Activated CD4-positive, alpha-beta T cell treated with anti-CD3 and anti-CD28 coated beads for 4 hours (primary cell): ENCODE results near the gene AGPAT4.
"Not testable (repeated sequence)": the region's sequence is repeated elsewhere in the genome, so short reads cannot be mapped to it uniquely, and the experiment has no call there.

Experiments used
- DNase-seq, 2 donors: peaks; one replicate each; pipeline ENCODE4 v3.0.0-alpha.2; 2020

The AGPAT4 gene

DNA sequence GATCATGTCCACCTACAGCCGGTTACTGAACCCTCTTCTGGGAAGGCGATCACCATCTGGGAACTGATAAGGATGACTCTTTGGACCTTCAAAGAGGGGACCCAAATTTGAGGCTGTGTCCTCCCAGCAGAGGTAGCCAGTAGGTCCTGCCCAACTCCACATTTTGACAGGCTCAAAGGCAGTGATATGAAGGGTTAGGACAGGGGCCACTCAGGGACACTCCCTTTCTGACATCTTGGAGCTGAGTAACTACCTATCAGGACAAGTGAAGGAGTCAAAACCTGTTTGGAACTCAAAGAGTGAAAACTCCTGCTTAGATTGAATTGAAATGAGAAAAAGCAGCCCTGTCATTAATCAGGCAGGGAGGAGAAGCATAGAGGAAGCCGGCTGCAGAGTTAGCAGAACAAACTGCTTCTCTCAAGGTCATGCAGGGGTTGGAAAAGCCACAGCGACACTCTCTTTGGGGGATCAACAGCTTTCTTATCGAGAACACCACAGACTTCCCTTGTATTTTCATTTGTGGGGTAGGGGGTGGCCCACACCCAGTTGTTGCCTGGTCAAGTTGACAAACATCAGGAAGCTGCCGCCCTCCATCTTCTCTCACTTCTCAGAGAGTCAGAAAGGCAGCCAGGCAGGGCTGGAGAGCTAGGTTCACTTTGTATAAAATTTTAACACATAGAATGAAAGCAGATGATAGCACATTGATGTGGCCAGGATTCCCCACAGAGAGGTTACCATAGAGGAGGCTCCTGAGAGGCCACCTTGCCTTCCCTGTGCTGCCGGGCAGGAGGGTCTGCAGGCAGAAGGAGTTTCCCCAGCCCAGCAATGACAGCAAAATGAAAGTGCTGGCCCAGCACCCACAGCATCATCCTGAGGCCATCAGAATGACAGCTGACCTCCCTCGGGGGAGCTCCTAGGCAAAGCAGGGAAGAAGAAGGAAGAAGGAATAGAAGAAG is 47.6 kb downstream of the AGPAT4 start:
- DNase-seq = no peak

GRCh38 chr6:161225681-161226008 is 48.2 kb downstream of the AGPAT4 start:
- DNase-seq = no peak

- DNase-seq = not testable (repeated sequence)
Measured at GRCh38 chr6:161224951-161225680, 48.7 kb downstream of the AGPAT4 start.

DNA sequence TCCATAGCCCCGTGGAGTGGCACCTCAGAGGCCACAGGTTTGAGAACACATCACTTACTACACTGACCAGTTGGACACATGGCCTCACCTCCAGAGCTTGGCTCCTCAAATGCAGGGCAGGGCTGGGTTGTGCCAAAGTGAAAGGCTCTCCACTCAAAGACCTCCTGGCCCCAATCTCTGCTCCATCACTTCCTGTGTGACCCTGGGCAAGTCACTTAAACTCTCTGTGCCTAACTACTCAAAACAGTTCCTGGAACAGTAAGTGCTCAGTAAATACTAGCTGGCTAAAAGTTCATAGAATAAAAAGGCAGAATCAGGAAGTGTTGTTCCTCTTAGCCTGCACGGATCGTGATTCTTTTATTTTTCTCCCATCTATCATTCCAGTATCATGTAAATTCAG is 50.2 kb downstream of the AGPAT4 start:
- DNase-seq = no peak

DNA sequence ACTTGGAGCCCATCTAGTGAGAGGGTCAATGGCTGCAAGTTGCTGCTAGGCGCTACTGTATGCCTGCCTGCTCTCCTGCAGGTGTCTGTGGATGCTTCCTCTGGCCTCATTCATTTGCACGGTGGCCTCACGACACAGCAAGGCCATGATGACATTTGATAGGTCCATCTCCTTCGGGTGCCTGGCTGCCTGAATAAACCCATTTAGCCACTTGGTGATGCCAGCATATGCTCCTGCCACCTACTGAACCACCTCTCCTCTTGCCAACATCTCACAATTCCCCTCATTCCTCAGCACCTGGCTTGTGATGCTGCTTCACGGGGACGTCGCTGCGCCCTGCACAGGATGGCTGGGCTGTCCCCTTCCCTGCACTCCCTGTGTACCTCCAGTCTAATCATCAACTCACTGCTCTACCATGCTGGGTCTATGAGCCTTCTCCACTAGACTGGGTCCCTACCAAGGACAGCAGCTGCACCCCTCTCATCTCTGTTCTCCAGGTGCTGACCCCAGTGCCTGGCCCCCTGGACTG is 51.1 kb downstream of the AGPAT4 start:
- DNase-seq = no peak

- DNase-seq = no peak
Measured at GRCh38 chr6:161220346-161220745, 53.5 kb downstream of the AGPAT4 start.

DNA sequence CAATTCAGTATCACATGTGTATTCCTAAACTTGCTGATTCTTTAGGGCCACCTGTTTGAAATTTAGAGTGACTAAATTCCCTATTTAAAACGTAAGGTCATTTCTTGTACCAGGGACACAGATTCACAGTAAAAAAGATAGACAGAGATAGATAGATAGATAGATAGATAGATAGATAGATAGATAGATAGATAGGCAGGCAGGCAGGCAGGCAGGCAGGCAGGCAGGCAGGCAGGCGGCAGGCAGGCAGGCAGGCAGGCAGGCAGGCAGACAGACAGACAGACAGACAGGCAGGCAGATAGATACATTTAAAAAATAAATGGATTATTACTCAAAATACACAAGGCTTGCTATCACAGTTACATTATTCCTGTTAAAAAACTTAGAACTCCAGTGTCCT is 54.2 kb downstream of the AGPAT4 start:
- DNase-seq = no peak

DNA sequence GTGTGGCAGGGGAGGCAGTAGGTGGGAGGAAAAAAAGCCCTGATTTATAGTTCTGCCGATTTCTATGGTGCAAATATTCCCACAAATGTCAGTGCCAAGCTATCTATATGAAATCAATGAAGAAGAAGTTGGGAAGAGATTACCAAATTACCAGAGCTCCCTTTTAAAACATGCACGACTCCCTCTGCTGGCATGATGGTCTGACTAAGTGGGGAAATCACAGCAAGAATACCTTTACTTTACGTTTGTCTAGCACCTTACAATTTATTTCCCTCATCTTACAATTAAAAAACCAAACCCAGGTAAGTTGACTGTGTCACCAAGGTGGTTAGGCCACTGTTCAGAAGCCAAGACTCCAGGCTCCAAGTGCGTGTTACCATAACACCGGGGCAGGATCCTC is 55.6 kb downstream of the AGPAT4 start:
- no peak for DNase-seq

- no peak for DNase-seq
Measured at GRCh38 chr6:161217628-161218027, 56.2 kb downstream of the AGPAT4 start.

DNA sequence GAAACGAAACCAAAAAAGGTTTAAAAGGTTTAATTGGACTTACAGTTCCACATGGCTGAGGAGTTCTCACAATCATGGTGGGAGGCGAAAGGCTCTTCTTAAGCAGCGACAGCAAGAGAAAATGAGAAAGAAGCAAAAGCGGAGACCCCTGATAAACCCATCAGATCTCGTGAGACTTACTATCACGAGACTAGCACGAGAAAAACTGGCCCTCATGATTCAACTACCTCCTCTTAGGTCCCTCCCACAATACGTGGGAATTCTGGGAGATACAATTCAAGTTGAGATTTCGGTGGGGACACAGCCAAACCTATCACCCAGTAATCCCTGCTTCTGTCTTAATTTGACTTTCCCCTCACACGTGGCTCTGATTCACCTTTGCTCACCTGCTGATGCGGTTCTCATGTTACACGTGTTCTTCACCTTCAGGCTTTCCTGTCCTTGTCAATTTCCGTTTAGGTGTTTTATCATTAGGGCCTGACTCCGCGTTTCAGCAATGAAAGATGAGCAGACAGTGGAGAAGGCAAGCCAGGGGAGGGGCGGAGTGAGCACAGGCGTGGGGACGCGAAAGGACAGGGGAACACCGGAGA is 57.1 kb downstream of the AGPAT4 start:
- no peak for DNase-seq

DNA sequence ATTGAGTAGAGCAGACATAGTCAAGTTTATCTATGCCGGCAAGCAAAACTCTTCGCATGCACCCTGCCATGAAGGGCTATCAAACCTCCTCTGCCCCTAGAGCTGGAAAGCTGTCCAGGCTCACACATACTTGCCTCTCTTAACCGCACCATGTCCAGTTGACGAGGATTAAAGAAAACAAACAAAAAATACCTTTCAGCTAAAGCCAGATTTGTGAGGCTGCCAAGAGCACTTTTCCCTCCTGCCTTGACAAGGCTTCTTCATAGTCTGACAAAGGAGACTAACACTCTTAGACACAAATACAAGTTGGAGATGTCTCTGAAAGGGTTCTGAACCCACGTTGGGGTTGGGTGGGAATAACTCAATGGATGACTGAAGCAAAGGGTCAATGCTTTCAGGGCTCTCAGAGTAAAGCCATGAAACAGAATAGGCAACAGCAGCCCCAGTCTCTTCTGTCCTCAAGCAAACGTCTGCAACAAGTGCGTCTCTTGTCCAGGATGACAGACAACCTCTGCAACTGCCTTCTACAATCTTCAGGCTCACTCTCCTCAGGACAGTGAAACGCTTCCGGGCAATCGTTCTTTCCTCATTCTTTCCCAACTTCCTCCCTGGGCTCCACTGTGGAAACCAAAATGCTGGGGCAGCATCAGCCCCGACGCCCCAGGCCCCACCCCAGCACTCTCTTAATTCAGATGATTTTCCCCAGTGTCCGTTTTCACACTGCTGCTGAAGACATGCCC is 57.8 kb downstream of the AGPAT4 start:
- no peak for DNase-seq

- DNase-seq = no peak
Measured at GRCh38 chr6:161215193-161215592, 58.7 kb downstream of the AGPAT4 start.

- DNase-seq = no peak
Measured at GRCh38 chr6:161214722-161215121, 59.1 kb downstream of the AGPAT4 start.

DNA sequence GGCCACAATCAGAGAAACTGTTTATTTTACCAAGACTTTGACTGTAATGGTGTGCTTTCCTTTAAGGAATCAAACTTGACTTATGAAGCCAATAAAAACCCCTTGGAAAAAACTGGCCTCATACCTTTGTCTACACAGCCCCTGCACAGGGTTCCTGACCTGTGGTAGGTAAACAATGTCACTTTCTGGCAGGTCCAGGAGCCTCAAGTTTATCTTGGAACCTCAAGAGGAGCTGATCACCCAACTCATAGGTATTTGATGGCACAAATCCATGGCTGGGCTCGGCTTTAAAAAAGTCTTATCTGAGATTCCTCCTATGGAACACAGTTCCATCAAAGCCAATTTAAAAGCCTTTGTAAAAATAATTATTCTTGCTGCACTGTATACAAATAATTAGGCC is 61.0 kb downstream of the AGPAT4 start:
- DNase-seq = no peak

DNA sequence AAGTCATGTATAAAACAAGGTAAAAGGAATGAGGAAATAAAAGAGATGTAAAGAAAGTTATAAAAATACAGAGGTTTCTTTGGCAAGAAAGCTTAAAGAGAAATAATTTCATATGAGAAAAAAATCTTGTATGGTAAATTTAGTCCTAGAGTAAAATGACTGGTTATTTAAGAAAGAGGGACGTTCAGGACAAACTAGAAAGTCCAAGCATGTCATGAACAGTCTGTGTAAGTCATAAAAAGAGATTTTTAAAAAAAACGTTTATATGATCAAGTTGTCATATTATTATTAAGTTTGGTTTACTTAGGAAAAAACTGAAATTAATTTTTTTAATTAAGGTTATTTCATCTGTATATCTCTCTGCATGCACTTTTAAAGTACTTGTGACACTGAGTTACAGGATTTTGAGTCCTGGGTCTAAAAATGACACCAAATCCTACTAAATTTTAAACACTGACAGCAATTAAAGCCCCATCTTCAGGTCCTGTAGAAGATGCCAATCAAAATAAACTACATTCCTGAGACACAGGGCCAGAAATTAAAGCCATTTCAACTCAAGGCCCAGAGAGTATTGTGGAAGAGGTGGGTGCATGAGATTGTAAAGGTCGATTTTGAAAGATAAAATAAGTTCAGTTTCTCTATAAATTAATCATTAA is 62.4 kb downstream of the AGPAT4 start:
- no peak for DNase-seq

DNA sequence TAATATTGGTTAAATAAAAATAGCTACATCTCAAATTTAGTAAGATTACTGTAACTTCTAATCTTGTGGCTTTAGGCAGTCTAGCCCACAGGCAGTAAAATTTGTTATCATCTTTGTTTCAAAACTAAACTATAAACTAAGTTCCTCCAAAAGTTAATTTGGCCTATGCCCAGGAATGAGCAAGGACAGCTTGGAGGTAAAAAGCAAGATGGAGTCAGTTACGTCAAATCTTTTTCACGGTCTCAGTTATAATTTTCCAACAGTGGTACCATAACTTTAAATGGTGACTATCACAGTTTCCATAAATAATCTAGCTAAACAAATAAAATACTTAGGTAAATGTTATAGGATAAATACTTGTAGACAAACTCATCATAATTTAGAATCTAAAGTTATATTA is 63.0 kb downstream of the AGPAT4 start:
- no peak for DNase-seq

DNA sequence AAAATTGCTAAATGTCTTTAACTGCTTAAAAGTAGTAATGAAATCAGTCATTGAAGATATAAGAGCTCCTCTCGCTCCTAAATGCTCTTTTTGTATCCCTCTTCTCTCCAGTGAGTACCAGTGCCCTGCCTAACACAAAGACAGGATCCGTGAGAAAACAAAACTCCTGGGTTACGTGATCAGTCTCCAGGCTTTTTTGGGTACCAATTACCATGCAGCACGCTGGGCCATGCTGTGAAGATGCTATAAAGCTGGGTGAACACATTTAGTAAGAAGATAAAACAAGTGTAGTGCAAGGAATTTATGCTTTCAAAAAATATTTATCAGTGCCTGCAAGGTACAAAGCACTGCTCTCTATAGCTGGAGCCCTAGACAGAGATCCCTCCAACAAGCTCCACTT is 66.7 kb downstream of the AGPAT4 start:
- no peak for DNase-seq

GRCh38 chr6:161204866-161205557 is 68.8 kb downstream of the AGPAT4 start:
- DNase-seq = no peak

GRCh38 chr6:161200610-161201370 is 73.1 kb downstream of the AGPAT4 start:
- DNase-seq = no peak

- DNase-seq = no peak
Measured at GRCh38 chr6:161199850-161200249, 74.0 kb downstream of the AGPAT4 start.
